Measurements from ENCODE around the gene CSRNP3.

The CSRNP3 gene

DNA sequence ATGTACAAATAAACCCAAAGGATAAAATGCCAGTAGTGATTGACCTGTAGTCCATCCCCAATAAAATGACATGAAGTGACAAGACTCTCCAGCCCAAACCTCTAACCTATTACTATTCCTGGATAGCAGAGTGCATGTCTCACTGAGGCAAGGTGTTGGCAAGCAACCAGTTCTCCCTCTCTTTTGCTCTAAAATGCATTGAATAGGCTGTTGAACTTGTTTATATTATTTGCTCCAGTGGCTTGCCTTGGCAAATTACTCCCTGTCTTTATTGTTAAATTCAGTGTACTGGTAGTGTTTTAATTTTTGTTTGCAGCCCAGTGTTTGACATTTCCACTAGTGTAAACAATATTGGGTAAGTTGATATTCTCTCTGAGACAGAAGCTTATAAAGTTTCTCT is 70.5 kb downstream of the CSRNP3 start:
- no peak for DNase-seq (ENCODE audit: low read depth)

DNA sequence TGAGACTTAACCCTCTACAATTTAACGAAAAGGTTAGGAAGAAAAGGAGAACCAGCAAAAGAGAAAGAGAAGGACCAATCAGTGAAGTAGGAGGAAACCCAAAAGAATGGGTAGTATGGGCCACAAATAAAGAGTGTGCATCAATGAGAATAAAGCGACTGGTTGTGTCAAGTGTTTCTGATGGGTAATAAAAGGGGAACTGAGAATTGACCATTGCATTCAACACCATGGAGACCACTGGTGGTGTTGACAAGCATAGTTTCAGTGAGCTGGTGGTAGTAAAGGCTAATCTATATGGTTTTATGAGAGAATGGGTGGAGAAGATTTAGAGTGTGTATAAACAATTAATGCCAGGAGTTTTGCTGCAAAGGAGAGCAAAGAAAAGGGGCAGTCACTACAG is 75.4 kb downstream of the CSRNP3 start:
- no peak for DNase-seq (ENCODE audit: low read depth)

GRCh38 chr2:165547900-165548299 is 78.4 kb downstream of the CSRNP3 start:
- DNase-seq (ENCODE audit: low read depth) = no peak

DNA sequence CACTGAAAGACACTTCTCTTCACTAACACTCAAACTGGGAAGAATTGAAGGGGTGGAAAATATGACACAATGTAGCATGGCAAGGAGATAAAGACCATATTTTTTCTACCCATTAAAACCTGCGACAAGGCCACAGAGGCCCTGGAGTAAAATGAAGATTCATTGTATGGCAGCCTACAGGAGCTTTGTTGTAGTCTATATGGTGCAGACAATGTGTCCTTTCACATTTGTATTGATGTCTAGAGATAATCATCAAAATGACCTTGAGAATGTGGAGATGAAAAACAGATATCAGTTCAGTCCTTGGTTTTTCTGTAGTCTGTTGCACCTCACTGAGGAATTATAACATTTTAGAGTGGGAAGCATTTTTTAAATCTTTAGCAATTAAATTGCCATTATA is 80.1 kb downstream of the CSRNP3 start:
- no peak for DNase-seq (ENCODE audit: low read depth)

DNA sequence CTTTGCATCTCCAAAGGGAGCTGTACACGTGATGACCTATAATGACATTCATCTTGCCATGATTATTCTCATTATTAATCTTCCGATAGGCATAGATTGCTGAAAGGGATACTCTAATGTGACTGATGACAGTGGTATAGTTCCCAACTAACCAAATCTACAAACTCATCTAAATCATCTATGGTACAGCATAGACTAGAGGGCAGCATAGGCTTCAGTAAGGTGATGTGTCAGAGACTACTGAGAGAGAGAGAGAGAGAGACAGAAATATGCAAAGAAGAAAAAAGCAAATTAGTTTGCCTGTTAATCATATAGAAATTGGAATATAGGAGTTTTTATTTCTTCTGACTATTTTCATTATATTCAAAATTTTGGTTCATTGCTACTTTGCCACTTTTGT is 89.3 kb downstream of the CSRNP3 start:
- DNase-seq (ENCODE audit: low read depth) = no peak

DNA sequence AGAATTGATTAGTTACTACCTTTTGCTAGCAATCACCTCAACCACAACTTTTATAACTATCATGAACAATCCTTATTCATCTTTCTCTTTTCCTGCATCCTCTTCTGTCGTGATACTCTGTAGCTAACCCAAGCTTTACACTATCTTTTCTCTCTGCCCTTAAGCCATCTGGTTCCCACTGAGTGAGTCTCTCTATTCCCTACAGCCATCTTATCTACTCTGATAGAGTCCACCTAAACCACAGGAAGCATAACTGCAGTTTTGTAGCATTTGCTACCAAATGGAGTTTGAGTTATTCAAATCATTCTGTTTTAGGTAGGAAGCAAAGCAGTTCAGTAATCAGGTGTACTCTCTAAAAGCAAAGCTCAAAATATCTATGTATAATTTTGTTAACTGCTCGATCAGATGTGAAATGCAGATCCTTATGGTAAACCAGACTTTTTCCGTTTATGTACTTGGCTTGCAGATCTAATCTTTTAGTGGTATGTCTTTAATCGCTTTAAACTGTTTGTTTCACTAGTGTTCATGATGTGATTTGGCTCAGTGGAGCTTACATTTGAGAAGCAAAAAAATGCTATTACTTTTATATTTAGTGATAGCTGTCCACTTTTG is 91.0 kb downstream of the CSRNP3 start:
- DNase-seq (ENCODE audit: low read depth) = no peak

- no peak for DNase-seq (ENCODE audit: low read depth)
These were observed 92.0 kb downstream of the CSRNP3 start for GRCh38 chr2:165561516-165561915.

DNA sequence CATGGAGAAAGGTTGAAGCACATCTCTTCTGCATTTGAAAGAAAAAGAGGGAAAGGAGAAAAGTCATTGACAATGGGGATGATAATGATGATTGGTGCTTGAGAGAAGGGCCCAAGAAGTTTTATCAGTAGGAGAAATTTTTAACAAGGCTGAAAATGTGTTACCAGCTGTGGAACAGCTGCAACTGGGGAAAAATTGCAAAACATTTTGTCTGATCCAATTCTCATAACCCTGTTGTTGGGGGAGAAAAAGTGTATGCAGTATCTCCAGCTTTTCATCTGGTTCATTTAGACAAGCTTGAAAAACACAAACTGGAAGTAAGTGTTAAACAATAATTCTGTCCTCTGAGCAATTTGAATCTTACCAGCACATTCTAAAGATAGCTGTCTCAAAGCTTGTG is 92.7 kb downstream of the CSRNP3 start:
- DNase-seq (ENCODE audit: low read depth) = no peak

DNA sequence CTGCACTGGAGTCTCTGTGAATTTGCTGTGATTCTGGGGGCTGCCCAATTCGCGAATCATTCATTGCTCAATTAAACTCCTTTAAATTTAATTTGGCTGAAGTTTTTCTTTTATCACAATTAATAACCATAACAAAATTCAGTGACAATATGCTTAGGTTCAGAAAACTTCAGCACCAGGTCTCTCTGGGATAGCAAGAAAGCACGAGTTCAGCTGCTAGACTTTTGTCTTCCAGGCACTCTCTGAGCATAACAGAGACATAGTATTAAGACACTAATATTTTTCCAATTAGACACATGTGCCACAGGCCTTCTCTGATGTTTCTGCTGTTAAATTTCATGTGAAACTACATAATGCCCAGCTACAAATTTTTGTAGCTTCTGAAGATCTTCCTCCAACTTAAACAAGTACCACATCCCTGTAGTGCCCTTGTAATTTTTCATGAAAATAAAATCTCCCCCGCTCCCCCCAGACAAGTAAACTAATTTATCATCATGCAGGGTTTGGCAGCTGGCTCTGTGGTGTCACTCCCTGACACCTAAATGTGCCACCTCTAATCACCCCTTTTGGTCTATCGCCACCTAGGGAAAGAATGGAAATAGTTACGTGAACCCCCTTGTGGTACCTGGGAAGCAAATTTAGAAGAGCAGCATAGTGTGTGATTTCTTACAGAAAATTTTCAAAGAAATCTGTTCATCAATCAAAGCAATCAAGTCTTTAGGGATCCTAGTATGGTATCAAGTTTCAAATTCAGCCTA is 94.1 kb downstream of the CSRNP3 start:
- no peak for DNase-seq (ENCODE audit: low read depth)

GRCh38 chr2:165566008-165566407 is 96.5 kb downstream of the CSRNP3 start:
- no peak for DNase-seq (ENCODE audit: low read depth)

GRCh38 chr2:165567273-165567672 is 97.8 kb downstream of the CSRNP3 start:
- no peak for DNase-seq (ENCODE audit: low read depth)

DNA sequence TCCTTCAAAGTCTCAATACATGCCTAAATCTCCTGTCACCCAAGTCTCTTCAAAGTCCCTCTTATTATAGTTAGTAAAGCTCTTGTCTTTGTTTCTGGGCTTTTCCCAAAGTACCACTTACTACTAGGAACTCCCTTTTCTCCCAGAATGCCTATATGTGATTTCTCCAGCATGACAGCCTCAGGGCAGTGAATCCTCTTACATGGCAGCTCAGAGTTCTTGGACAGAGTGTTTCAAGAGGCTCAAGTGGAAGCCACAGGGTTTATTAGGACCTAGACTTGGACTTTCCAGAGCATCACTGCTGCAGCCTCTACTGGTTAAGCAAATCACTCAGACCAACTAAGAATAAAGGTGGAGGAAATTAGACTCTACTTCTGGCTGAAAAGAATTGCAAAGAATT is 98.9 kb downstream of the CSRNP3 start:
- no peak for DNase-seq (ENCODE audit: low read depth)

GRCh38 chr2:165571477-165571876 is 102.0 kb downstream of the CSRNP3 start:
- no peak for DNase-seq (ENCODE audit: low read depth)

GRCh38 chr2:165572151-165572550 is 102.7 kb downstream of the CSRNP3 start:
- no peak for DNase-seq (ENCODE audit: low read depth)

DNA sequence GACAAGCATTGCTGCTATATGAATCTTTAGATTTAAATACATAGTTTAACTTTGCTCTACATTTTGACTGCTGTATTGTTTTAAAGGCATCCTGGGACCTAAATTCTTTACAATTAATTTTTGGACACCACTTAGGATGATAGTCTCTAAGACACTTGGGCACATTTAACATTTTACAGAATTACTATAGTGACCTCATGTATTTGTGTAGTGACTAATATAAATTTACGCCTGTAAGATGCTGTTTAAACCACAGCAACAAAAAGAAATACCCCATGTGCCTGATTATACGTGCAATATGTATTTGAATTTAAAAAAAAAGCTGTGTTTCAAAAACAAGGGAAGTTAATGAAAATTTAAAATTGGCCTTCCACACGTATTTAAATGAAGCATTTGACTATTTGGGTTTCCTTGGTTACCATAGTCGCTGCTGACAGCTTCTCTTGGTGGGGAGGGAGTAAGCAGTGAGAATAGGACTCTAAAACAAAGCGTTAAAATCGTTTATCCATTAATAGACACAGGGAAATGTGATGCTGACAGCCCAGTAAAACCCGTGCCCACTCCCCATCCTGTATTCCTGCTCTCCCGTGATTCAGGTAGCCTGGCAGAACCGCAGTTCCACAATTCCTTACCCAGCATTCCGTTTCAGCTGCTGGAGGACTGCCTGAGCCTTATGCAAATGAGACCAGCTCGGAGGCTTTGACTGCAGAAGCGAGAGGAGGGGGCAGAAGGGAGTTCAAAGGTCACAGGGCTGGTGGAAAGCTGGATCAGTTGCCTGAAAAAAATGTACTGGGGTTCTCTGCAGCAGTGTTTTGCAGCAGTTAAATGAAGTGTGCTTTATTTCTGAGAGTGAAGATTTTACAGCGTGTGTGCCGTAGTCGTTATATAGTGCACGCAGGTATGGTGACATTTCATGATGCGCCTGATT is 104.3 kb downstream of the CSRNP3 start:
- DNase-seq (ENCODE audit: low read depth) = no peak

DNA sequence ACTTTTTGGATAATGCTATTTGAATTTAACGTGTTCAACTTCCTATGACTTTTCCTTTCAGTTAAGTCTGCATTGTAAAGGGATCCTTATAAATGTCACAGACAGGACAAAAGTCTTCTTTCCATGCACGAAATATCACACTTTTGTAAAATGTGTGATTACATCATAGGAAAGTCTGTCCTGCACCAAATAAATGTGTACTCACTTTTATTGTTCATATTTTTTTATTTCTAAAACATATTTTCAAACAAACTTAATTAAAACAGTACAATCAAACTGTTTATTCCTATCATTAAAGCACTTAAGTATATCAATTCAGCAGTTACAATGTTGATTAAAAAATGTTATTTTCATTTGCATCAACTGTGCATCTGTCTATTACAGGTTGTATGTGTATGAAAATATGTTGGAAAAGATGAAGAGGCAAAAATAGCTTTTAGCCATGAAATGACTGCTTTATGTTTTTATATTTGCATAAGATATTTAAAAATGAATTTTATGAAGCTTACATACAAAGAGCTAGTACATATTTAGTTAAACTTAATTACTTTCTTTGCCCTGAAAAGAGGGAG is 105.6 kb downstream of the CSRNP3 start:
- DNase-seq (ENCODE audit: low read depth) = no peak

DNA sequence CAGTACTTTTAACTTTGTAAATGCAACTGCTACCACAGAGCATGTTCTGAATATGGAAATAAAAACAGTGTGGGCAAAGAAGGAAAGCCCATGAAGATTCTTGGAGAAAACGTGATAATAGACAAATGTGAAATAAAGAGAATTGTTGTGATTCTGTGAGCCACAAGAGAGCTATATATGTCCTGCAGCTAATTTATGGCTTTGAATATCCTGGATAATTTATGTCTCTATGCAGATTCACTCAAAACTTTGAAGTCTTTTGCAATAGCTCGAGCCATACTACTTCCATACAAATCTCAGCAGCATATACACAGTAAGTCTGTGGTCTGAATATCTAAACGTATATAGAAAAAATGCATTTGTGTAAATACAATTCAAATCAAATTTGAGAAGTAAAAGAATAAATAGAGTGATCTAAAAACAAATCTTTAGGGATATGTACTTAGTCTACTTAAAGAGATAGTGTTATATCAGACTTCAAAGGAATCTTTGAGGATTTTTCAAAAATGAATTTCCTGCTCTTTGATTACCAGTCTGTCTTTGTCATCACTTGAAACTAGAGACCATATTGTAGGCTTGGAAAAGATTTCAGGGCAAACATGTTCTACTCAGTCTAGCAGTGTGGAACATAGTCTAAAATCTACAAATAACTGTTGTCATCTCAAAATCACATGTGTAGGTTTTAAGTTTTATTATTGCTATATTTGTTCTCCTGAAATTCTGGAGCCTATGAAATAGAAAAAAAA is 107.1 kb downstream of the CSRNP3 start:
- no peak for DNase-seq (ENCODE audit: low read depth)

DNA sequence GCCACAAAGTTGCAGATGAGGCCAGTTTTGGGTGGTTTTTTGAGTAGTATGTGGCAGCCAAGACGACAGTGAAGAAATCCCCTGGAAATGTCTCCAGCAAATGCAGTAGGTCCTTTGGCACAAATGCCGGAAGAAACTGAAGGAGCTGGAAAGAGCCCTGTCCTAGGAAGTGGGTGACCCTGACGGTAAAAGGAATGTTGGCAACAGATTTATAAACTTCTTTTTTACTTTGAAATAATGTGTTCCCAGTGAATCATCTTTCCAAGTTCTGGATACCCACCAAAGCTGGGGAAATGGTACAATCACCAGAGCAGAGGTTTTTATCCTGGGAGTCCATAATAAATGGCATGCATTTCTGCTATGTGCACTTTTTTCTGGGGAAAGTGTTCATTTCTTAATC is 112.9 kb downstream of the CSRNP3 start:
- DNase-seq (ENCODE audit: low read depth) = no peak

GRCh38 chr2:165582863-165583506 is 113.5 kb downstream of the CSRNP3 start:
- no peak for DNase-seq (ENCODE audit: low read depth)

DNA sequence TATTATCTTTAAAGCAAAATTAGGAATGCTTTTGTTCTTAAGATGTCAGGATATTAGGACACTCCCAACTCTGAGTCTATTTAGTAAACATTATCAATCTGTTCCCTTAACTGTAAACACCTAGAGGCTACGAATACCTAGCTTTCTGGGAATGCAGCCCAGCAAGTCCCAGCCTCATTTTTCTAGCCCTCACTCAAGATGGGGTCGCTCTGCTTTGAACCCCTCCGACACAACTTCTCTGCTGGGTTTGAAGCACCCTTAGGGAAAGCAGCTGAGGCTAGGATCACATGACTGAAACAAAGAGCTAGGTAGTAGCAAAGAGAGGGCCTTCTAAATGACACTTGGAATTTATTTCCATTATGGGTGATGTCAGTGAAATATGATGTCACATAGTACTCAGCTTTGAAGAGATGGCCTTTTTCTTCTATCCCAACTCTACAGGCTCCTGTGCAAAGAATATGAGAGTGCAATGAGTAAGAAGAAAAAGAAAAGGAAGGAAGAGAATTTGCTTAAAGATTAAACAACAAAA is 114.7 kb downstream of the CSRNP3 start:
- DNase-seq (ENCODE audit: low read depth) = no peak

DNA sequence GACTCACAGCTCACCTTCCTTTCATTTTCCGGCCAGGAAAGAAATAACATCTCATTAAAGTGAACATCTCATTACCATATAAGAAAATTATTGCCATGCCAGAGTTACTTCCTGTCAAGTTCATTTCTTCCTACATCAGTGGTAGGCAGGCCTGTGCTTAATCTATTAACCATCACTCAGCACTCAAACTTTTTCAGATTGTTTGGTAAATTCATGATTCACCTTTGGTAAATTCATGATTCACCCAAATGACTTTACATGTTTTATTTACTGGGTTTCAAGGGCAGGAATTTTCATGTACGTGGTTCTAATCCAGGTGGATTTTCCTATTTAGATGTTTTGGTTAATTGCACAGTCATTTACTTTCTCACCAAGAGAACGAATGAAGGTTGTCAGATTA is 116.5 kb downstream of the CSRNP3 start:
- DNase-seq (ENCODE audit: low read depth) = no peak
